Frontal cortex (tissue), 4 donors: ENCODE measurements around the gene SNRPF. TPM values are rescaled to one million over a fixed set of nuclear protein-coding genes. Genes with fewer than 3 reads are reported as not detected.

Experiments used
- DNase-seq, 2 donors: peaks; one replicate each; pipeline ENCODE4 v3.0.0; 2012; ENCODE audit warnings: low spot score in 2 of 2
- FAIRE-seq: peaks from 2 replicates; lab custom pipeline; 2012; peaks lifted over from hg19 to GRCh38; lab: Jason Lieb, UNC
- total RNA-seq: library from RNA; depleted of rRNA; stranded (reverse); fragments of >200 nt; gene quantifications from one replicate; pipeline ENCODE4 v1.2.3, GENCODE V29; 2014
- donor health status: control.
- donor health status: control.
- donor health status: control.

Gene SNRPF
- total RNA-seq, 1 donor from 2014 or later: 25.7 TPM

GRCh38 chr12:95857799-95858198, 953 bp upstream of the SNRPF start:
- FAIRE-seq: no peak
- DNase-seq: no peak

- DNase-seq (no peak), FAIRE-seq (no peak)
Observed at GRCh38 chr12:95859344-95859816, 628 bp downstream of the SNRPF start.

GRCh38 chr12:95859947-95860850, 1.4 kb downstream of the SNRPF start:
- FAIRE-seq (no peak), DNase-seq (no peak)

- FAIRE-seq: no peak
- DNase-seq: no peak
Observed at GRCh38 chr12:95862038-95862437, 3.3 kb downstream of the SNRPF start.

GRCh38 chr12:95863337-95863736, 4.6 kb downstream of the SNRPF start:
- FAIRE-seq (no peak), DNase-seq (no peak)

- DNase-seq: no peak
- no peak for FAIRE-seq
Observed at GRCh38 chr12:95870897-95871296, 12.1 kb downstream of the SNRPF start.

- DNase-seq (no peak), FAIRE-seq (no peak)
Observed at GRCh38 chr12:95874452-95874851, 15.7 kb downstream of the SNRPF start.

GRCh38 chr12:95877622-95878021, 18.9 kb downstream of the SNRPF start:
- no peak for FAIRE-seq
- DNase-seq: no peak

- FAIRE-seq (no peak), DNase-seq (no peak)
Observed at GRCh38 chr12:95880895-95881294, 22.1 kb downstream of the SNRPF start.

GRCh38 chr12:95881331-95881955, 22.7 kb downstream of the SNRPF start:
- DNase-seq (no peak), FAIRE-seq (peak; percentile 26)

GRCh38 chr12:95882080-95882479, 23.3 kb downstream of the SNRPF start:
- DNase-seq (no peak), FAIRE-seq (no peak)

- DNase-seq: no peak
- FAIRE-seq: no peak
Observed at GRCh38 chr12:95882873-95883272, 24.1 kb downstream of the SNRPF start.

- no peak for DNase-seq
- FAIRE-seq: no peak
Observed at GRCh38 chr12:95884998-95885397, 26.2 kb downstream of the SNRPF start.

GRCh38 chr12:95887311-95887710, 28.6 kb downstream of the SNRPF start:
- no peak for DNase-seq
- no peak for FAIRE-seq

- DNase-seq (no peak), FAIRE-seq (no peak)
Observed at GRCh38 chr12:95890958-95891357, 32.2 kb downstream of the SNRPF start.

- FAIRE-seq (no peak), DNase-seq (peak in 1 of 2 donors; percentile 6)
Observed at GRCh38 chr12:95896846-95897245, 38.1 kb downstream of the SNRPF start.

GRCh38 chr12:95898081-95898480, 39.3 kb downstream of the SNRPF start:
- FAIRE-seq (no peak), DNase-seq (no peak)

- DNase-seq (no peak), FAIRE-seq (no peak)
Observed at GRCh38 chr12:95908573-95908972, 49.8 kb downstream of the SNRPF start.

GRCh38 chr12:95909871-95910270, 51.1 kb downstream of the SNRPF start:
- no peak for FAIRE-seq
- no peak for DNase-seq
